ENCODE results near the gene ZNF414.

DNA sequence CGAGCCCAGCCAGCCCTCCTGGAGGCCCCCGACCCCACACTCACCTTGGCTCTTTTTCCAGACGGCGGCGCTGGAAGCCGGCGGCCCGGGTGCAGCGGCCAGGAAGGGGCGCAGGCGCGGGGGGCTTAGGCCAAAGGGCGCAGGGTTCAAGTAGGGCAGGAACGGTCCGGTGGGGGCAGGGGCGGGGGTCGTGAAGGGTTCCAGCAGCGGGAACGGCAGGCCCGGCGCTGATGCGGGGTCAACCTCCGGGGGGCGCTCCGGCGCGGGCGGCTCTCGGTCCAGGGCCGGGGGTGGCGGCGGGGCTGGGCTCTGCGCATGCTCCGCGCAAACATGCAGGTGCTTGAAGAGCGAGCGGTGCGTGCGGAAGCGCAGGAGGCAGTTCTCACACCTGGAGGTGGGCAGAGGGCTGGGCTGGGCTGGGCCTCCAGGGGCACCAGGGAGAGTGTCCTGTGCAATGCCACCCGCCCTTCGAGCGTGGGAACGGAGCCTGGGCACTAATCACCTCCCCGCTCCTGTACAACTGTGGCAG lies 2.3 kb downstream of the ZNF414 start:
- no peak; the same call in 1 of the 2 replicates for TF ChIP-seq CTCF (conservative IDR thresholded peaks at IDR 0.05; ENCODE audit: low read depth, low read length)
- TF ChIP-seq EZH2 (IDR thresholded peaks at IDR 0.05; ENCODE audit: low read length, unreplicated experiment): no peak
